ENCODE data around the gene JPH3. TPM values are rescaled to one million over a fixed set of nuclear protein-coding genes. Genes with fewer than 3 reads are reported as not detected.

Gene JPH3
- total and polyA plus RNA-seq, 10 of the 15 experiments (the other 5 are each of a cell fraction or from before 2014, with no cell fraction given) = 0.05 TPM; not detected in 9

GRCh38 chr16:87615621-87616041 lies 13.3 kb downstream of the JPH3 start:
- POLR2A ChIA-PET = no interaction called here
- CTCF ChIA-PET = no interaction called here
- in situ Hi-C loops (cut with MboI) = no loop called here
- Histone ChIP-seq H3K9me3 (replicated peaks; ENCODE audit: control insufficient read depth, insufficient read depth, low read length) (no peaks in the 10 kb centered on the region), H2AFZ (ENCODE audit: control insufficient read depth, low read depth, low read length) (no peak overlapping the region), H3K27me3 (replicated peaks in 1 of 2; ENCODE audit: control insufficient read depth in 2 of 2, insufficient read depth in 2 of 2, low read length in 1 of 2) (no peaks in the 10 kb centered on the region), H3K27ac (ENCODE audit: control insufficient read depth, insufficient read depth) (no peak overlapping the region), H3K36me3 (ENCODE audit: control insufficient read depth in 2 of 2, insufficient read depth in 2 of 2, low read length in 1 of 2) (no peaks in the 10 kb centered on the region), H3K9ac (ENCODE audit: control insufficient read depth, insufficient read depth, low read length) (no peak overlapping the region), H3K4me1 (ENCODE audit: control insufficient read depth, insufficient read depth, low read length) (no peaks in the 10 kb centered on the region), H3K79me2 (ENCODE audit: control insufficient read depth, insufficient read depth, low read length) (no peaks in the 10 kb centered on the region), H4K20me1 (ENCODE audit: control insufficient read depth, insufficient read depth) (no peaks in the 10 kb centered on the region), H3K4me3 (no peak overlapping the region), H3K4me2 (ENCODE audit: control insufficient read depth, insufficient read depth) (no peak overlapping the region)
- intact Hi-C loops (cut with micrococcal nuclease; ENCODE audit: unreplicated experiment) = no loop called here
- BruUV-seq (replicated peaks) = no TSS peak
- WGBS (ENCODE audit: insufficient coverage, insufficient replicate concordance, low lambda C conversion rate, missing lambda C conversion rate) = 49% methylated on average over 19 of the region's 19 CpGs
- RAD21 ChIA-PET (ENCODE audit: unreplicated experiment) = no interaction called here
- ATAC-seq (no peak), FAIRE-seq (no peak), DNase-seq (ENCODE audit: low read depth, low spot score) (no peak)
- TF ChIP-seq CBX3 (IDR thresholded peaks at IDR 0.05; ENCODE audit: borderline replicate concordance, low read depth) = no peak
- TF ChIP-seq MTA3 (IDR thresholded peaks at IDR 0.05; ENCODE audit: borderline replicate concordance, low read length) = no peak
- TF ChIP-seq NBN (IDR thresholded peaks at IDR 0.05) = no peak
- TF ChIP-seq SPI1 (IDR thresholded peaks at IDR 0.05; ENCODE audit: borderline replicate concordance, insufficient read depth, low read depth, low read length) = no peak
- TF ChIP-seq FOXM1 (IDR thresholded peaks at IDR 0.05; ENCODE audit: low read depth, low read length) = no peak
- TF ChIP-seq ATF2 (IDR thresholded peaks at IDR 0.05; ENCODE audit: low read length) = no peak
- TF ChIP-seq KLF5 (IDR thresholded peaks at IDR 0.05; ENCODE audit: partially characterized antibody) = no peak
- no peak for TF ChIP-seq CHD1 (IDR thresholded peaks at IDR 0.05; ENCODE audit: low read depth, low read length)
- SMC1A ChIA-PET (ENCODE audit: uncharacterized antibody, unreplicated experiment) = no interaction called here

- RAD21 ChIA-PET (ENCODE audit: unreplicated experiment) = no interaction called here
- TF ChIP-seq NR2C1 (IDR thresholded peaks at IDR 0.05) = no peak
- Histone ChIP-seq H4K20me1 (ENCODE audit: control insufficient read depth, insufficient read depth) (no peaks in the 10 kb centered on the region), H3K27me3 (replicated peaks in 1 of 2; ENCODE audit: control insufficient read depth in 2 of 2, insufficient read depth in 2 of 2, low read length in 1 of 2) (no peaks in the 10 kb centered on the region), H3K79me2 (ENCODE audit: control insufficient read depth, insufficient read depth, low read length) (no peaks in the 10 kb centered on the region), H3K9me3 (replicated peaks; ENCODE audit: control insufficient read depth, insufficient read depth, low read length) (no peaks in the 10 kb centered on the region), H3K27ac (ENCODE audit: control insufficient read depth, insufficient read depth) (no peak overlapping the region), H3K4me1 (ENCODE audit: control insufficient read depth, insufficient read depth, low read length) (no peaks in the 10 kb centered on the region), H3K4me3 (no peak overlapping the region), H3K4me2 (ENCODE audit: control insufficient read depth, insufficient read depth) (no peak overlapping the region), H3K9ac (ENCODE audit: control insufficient read depth, insufficient read depth, low read length) (no peak overlapping the region), H3K36me3 (ENCODE audit: control insufficient read depth in 2 of 2, insufficient read depth in 2 of 2, low read length in 1 of 2) (no peaks in the 10 kb centered on the region), H2AFZ (ENCODE audit: control insufficient read depth, low read depth, low read length) (no peak overlapping the region)
- 43% methylated on average over 17 of the region's 17 CpGs for WGBS (ENCODE audit: insufficient coverage, insufficient replicate concordance, low lambda C conversion rate, missing lambda C conversion rate)
- no peak for ATAC-seq
- intact Hi-C loops (cut with micrococcal nuclease; ENCODE audit: unreplicated experiment) = no loop called here
- SMC1A ChIA-PET (ENCODE audit: uncharacterized antibody, unreplicated experiment) = no interaction called here
- in situ Hi-C loops (cut with MboI) = no loop called here
- CTCF ChIA-PET = no interaction called here
- no peak for FAIRE-seq
- DNase-seq (ENCODE audit: low read depth, low spot score) = no peak
- POLR2A ChIA-PET = no interaction called here
- BruUV-seq (replicated peaks) = no TSS peak
Measured at GRCh38 chr16:87616556-87616955, 14.2 kb downstream of the JPH3 start.

All from GM12878 (cell line).